PFSK-1 (cell line): Measurements from ENCODE around the gene SLC27A4.

Experiments
- POLR2AphosphoS5 ChIP-seq: IDR thresholded peaks from 2 replicates; pipeline ENCODE4 v1.6.1; 2012; ENCODE audit warnings: low read depth, mild to moderate bottlenecking, control low read depth, low read length, moderate library complexity
- SIN3A ChIP-seq: IDR thresholded peaks from 2 replicates; pipeline ENCODE4 v1.6.1; 2012; ENCODE audit warnings: mild to moderate bottlenecking, low read length, moderate library complexity, borderline replicate concordance; ENCODE audit not compliant: insufficient read depth
- TAF1 ChIP-seq: IDR thresholded peaks from 2 replicates; pipeline ENCODE4 v1.6.1; 2012; ENCODE audit warnings: low read length, control low read depth, borderline replicate concordance; ENCODE audit not compliant: insufficient read depth
- TF ChIP-seq, protein P1 (sequence below), 2 experiments: IDR thresholded peaks; 2 replicates each; pipeline versions ENCODE4 v1.6.1 to v1.8.0; 2011 to 2012; ENCODE audit warnings: low read depth in 2 of 2, low read length in 2 of 2, control low read depth in 1 of 2, inconsistent platforms in 1 of 2, mild to moderate bottlenecking in 1 of 2, moderate library complexity in 1 of 2; ENCODE audit not compliant: insufficient read depth in 1 of 2

DNA sequence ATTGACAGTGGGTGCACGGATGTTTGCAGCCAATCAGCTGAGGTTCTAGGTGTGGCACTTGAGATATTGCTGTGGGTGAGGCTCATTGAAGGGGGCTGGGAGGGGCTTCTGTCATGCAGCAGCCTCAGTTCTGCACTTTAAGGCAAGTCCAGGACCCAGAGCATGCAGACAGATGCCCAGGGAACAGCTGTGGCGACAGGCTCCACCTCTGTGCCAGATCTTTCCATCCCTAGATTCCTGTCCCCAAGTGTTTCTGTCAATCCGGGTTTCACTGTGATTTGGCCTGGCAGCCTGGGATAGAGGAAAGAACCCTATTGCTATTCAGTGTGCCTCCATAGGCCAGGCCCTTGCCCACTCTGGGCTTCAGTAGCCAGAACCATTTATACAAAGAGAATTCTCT, 59.5 kb downstream of the SLC27A4 start:
- TF ChIP-seq TAF1 (no peak), POLR2AphosphoS5 (no peak), SIN3A (no peak)
- TF ChIP-seq, protein P1, sequence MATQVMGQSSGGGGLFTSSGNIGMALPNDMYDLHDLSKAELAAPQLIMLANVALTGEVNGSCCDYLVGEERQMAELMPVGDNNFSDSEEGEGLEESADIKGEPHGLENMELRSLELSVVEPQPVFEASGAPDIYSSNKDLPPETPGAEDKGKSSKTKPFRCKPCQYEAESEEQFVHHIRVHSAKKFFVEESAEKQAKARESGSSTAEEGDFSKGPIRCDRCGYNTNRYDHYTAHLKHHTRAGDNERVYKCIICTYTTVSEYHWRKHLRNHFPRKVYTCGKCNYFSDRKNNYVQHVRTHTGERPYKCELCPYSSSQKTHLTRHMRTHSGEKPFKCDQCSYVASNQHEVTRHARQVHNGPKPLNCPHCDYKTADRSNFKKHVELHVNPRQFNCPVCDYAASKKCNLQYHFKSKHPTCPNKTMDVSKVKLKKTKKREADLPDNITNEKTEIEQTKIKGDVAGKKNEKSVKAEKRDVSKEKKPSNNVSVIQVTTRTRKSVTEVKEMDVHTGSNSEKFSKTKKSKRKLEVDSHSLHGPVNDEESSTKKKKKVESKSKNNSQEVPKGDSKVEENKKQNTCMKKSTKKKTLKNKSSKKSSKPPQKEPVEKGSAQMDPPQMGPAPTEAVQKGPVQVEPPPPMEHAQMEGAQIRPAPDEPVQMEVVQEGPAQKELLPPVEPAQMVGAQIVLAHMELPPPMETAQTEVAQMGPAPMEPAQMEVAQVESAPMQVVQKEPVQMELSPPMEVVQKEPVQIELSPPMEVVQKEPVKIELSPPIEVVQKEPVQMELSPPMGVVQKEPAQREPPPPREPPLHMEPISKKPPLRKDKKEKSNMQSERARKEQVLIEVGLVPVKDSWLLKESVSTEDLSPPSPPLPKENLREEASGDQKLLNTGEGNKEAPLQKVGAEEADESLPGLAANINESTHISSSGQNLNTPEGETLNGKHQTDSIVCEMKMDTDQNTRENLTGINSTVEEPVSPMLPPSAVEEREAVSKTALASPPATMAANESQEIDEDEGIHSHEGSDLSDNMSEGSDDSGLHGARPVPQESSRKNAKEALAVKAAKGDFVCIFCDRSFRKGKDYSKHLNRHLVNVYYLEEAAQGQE (IDR thresholded peaks at IDR 0.05; ENCODE audit: insufficient read depth in 1 of 2, low read depth in 2 of 2, low read length in 2 of 2), result no peak
